Measurements from ENCODE around the gene LCLAT1.

The LCLAT1 gene

DNA sequence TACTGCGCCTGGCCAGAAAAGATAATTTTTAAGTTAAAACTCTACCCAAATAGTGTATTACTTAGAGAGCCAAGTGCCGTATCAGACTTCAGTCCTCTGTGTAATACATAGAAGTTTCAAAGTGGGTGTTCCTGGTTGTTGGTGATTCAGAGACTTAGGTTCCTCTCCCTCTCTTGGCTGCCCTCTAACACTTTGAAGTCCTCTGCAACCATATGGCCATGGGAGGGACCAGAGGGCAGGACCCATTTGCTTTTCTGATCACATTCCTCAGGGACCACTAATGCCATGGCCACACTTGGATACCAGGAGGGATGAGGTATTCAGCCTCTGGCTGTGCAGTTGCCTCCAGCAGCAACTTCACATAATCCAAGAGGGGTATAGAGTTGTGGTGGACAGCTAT, 228.7 kb downstream of the LCLAT1 start:
- DNase-seq (ENCODE audit: low read depth) = no peak

DNA sequence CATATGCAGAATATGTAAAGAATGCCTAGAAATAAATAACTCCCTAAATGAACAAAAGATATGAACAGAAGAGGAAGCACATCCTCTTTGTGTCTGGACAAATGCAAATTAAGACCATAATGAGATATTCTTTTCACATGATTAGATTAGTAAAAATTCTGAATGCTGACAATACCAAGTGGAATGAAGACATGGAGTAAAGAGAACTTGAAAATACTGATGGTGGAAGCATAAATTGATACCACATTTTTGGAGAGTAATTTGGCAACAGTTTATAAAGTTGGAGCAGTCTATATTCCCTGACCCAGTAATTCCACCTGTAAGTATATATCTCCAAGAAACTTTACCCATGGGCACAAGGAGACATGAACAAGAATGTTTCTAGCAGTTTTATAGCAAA, 230.2 kb downstream of the LCLAT1 start:
- DNase-seq (ENCODE audit: low read depth) = no peak

DNA sequence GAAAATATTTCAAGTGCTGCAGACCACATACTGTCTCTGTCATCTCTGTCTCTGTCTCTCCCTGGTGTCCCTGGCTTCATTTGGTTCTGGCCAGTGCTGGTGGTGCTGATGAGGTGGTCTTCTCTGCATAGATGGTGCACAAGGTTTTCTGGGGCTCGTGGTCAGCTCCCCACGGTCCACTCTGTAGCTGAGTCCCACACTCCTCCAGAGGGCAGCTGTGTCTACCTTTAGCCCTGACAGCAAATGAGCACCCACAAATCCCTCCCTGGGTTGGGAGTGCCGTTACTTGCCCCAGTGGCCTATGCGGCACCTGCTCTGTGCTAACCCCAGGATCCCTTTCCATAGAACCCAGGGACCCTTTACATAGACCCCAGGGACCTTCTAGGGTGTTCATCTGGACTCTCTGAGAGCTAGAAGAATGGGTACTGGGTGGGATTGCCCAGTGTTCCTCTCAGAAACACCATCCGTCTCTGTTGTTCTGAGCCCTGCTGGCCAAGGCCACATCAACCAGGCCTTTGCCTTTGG, 230.9 kb downstream of the LCLAT1 start:
- no peak for DNase-seq (ENCODE audit: low read depth)

DNA sequence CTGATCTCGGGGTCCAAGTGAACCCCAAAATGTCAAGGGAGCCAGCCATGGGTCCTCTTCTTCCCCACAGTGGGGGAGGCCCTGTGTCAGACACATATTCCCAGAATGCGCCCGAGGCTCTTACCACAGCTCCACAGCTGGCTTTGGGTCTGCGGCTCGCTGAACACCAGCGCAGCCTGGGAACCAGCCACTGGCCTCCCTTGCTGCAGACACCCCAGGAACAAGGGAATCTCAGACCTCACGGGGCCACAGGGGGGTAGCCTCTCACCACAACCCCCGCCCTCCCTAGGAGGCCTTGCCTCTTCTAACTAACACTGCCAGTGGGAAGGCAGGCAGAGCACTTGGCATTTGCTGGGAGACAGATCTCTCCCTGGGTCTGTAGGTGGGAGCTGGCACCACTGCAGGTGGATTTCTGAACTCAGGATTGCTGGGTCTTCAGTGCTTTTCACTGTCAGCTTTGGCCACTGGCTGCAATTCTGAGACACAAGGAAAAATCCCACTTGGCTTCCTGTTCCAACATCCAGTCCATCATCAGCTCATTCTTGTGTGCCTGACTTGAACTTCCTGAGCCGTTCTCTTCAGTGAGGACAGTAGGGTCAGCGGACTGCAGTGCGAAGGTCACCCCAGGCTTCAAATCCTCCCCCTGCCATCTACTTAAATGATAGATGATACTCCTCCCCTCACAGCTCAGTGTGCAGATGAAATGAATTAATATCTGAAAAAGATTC, 231.5 kb downstream of the LCLAT1 start:
- DNase-seq (ENCODE audit: low read depth) = no peak

DNA sequence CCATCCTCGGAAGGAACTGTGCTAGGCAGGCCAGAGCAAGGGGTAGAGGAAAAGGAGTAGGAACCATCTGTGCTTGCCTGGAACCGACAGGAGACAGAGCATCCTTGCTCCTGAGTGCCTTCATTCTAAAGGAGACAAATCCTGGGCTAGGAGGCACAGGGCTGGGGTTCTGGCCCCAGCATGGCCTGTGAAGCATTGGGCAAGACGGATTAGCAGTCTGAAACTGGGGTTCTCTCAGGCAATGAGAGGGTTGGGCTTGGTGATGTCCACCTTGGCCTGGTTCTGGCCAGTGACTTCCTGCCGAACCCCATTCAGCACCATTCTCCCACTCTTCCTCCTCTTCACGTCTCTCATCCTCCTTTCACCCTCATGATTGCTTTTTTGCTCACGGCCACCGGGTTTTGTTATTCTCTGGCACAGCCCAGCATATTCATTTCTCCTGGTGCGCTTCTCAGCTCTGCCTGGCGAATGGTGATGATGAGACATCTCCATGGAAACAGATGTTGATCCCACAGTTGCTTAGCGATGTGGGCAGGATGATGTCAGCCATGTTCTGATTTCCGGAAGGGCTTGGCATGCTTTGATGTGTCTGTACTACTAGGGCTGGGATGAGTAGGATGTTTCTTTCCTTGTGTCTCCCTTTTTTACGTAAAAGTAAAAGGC, 232.5 kb downstream of the LCLAT1 start:
- no peak for DNase-seq (ENCODE audit: low read depth)

DNA sequence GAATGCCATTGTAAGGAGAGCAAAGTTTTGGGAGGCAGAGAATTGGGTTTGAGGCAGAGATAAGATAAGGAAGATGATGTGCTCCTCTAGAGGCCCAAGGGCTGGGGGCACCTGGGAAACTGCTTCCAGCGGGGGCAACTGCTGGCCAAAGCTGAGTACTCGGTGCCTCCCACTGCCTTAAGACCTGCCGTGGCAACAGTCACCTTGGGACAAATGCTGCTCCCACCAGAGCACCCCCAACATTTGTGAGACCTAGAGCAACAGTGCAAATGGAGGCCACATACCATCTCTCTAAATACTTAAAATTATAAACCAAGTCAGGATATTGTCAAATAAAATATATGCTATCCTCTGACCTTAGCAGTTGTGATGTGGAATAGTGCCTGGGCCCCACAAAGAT, 233.1 kb downstream of the LCLAT1 start:
- DNase-seq (ENCODE audit: low read depth) = no peak

DNA sequence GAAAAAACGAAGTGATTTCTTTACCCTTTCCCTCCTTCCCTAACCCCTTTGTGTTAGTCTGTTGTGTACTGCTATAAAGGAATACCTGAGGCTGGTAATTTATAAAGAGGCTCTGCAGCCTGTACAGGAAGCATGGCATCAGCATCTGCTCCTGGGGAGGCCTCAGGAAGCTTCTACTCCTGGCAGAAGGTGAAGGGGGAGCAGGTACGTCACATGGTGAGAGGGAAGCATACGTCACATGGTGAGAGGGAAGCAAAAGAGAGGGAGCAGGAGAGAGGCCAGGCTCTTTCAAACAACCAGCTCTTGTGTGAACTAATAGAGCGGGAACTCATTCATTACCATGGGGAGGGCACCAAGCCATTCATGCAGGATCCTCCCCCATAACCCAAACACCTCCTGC, 234.0 kb downstream of the LCLAT1 start:
- no peak for DNase-seq (ENCODE audit: low read depth)

DNA sequence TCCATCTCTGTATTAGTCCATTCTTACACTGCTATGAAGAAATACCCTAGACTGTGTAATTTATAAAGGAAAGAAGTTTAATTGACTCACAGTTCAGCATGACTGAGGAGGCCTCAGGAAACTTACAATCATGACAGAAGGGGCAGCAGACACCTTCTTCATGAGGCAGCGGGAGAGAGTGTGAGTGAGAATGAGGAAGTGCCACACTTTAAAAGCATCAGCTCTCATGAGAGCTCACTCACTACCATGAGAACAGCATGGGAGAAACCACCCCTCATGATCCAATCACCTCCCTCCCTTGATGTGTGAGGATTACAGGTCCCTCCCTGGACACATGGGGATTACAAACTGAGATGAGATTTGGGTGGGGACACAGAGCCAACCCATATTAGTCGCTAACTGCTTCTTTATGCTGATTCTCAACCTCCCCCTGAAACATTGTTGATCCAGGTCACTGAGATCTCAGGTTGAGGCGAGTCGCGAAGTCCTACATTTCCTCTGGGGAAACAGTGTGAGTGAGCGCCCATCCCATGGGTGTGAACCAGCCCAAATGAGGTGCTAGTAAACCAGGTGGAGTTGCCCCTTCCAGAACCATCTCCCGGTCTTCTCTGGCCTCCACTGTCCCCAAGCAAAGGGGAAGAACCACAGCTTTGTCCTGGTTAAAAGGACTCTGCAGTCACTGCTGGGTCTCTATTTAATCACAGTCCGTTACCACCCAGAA, 236.3 kb downstream of the LCLAT1 start:
- DNase-seq (ENCODE audit: low read depth) = no peak

DNA sequence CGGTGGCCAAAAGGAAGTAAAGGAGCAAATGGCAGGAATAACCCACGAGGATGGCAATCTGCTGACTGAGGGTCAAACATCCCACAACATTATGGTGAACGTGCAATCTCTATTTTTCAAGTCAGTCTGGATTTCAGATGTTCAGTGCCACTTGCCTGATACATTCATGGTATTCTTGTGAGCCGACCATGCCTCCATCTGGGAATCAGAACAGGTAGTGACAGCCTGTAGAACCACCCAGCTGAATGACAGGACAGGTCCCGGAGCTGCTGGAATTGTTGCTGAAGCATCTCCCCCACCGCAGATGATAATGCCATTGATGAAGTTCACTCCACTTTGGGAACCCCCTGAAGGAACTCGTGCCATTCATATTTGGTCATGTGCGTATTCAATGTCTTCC, 237.0 kb downstream of the LCLAT1 start:
- no peak for DNase-seq (ENCODE audit: low read depth)

DNA sequence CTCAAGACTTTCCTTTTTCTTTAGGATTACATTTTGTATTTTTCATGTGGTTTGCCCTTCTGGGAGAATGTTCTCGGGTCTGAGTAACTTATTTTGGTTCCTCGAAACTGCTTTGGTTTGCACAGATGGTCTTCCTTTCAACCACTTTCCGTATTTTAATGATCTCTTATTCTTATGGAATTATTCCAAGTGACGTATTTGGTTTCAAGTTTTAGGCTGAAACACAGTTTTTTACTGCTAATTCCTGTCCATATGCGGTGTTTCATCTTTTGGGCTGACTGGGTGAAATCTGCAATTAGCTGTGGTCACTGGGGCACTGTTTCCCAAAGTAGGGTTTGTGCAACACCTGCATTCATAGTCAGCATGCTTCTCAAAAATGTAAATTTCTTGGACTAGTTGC, 237.5 kb downstream of the LCLAT1 start:
- DNase-seq (ENCODE audit: low read depth) = no peak

DNA sequence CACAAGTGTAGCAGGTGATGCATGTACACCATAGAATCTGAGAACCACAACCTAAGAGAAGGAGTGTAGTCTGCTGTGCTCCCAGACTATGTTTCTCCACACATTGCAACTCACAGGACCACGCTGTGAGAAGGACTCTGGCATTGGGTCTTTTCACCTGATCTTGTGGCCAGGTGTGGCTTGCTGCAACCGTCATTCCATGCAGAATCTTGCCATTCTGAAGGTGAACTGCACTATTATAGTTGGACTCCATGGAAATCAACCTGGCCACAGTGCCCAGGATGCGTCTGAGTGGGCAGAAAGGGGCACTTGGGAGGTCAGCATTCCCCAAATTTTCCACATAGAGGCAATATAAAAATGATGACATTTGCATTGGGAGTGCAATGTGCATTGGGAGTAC, 237.9 kb downstream of the LCLAT1 start:
- no peak for DNase-seq (ENCODE audit: low read depth)

DNA sequence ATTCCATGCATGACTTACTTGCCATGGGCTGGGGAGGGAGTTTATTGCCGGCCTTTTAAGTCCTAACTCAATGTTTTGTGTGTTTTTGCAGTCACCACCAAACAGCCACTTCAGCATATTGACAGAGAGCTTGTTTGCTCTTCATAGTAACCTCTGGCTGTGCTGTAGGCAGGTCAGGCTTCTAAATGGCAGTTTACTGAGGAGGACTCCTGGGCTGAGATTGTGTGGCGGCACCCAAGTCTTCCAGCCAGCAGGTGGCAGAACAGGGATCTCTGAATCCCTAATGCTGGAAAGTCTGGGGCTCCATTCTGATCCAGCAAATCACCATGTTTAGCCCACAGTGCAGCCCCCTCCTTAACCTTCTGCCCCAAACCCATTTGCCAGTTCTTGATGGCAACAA, 239.0 kb downstream of the LCLAT1 start:
- no peak for DNase-seq (ENCODE audit: low read depth)

DNA sequence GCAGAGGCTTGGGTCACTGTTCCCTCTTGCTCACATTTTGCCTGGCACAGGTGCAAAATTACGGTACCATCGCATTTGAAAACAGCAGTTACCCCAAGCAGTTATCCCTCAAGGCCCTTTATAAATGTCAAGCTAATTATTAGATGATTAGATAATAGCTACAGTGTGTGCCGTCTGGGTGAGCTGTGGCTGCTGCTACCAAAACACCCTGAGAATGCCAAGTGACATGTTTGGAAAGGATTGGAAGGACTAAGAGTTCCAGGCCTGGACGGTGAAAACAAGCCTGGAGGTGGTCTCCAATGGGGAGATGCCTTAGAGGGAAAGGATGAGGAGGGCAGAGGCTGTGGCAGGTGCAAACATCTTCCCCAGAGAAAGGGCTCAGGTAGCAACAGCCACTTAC, 239.6 kb downstream of the LCLAT1 start:
- no peak for DNase-seq (ENCODE audit: low read depth)

DNA sequence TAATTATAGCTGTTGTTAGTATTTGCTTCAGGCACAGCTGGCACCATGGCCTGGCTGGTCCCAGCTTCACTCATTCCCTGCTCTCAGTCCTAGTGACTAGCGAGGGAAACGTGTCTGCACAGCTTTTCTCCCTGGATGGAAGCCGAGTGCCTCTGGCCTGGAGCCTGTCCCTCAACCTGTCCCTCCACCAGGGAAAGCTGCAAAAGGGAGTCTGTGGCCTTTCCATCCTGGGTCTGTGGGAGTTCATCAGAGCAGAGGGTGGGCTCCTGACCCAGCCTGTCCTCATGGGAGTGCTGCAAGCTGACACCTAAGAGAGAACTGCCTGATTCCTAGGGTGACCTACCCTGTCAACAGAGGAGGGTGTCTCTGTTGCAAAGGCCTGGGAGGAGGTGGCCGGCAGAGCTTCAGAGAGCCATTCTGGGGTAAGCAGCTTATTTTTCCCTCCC, 241.9 kb downstream of the LCLAT1 start:
- DNase-seq (ENCODE audit: low read depth) = no peak

DNA sequence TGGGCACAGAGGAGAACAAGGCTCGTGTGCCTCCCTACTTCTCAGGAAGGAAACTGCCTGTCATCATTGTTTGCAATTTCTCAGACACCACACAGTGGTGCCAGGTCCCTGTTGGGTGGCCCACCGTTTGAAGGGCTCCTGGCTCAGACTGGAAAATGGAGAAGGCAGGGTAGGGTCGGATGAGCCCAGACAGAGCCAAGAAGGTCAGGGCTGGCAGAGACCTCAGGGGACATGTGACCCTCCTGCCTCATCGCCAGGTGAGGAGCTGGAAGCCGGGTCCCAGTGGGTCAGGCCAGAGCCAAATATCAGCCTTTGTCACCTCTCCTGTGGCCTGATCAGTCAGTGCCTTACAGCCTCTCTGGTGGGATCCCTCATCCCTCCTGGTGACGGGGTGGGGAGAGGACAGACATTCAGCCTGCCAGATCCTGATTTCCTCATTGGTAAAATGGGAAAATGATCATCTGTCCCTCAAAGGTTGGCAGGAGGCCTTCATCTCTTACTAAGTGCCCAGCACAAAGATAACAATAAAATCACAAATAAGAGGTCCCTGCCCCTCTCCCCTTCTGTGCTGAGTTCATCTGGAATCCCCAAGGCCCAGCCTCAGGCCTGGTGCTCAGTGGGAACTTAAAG, 242.6 kb downstream of the LCLAT1 start:
- no peak for DNase-seq (ENCODE audit: low read depth)

DNA sequence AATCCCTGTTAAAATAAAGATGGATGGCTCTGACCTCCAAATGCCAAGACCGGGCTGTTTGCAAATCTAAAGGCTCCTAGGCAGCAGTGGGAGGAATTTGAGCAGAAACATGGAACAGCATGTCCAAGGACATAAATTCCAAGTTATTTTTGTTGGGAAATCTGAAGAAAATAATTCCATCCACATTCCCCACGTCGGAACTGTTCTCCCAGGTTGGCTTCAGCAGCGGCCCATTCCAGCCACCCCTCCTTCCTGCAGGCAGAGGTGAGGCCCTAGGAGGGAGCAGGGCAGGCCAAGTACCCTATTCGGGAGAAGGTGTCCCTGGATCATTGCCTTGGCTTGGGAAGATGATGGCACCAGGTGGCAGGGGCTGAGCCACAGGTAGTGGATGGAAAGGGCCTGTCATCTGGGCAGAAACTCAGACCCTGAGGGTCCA, 243.1 kb downstream of the LCLAT1 start:
- DNase-seq (ENCODE audit: low read depth) = no peak

DNA sequence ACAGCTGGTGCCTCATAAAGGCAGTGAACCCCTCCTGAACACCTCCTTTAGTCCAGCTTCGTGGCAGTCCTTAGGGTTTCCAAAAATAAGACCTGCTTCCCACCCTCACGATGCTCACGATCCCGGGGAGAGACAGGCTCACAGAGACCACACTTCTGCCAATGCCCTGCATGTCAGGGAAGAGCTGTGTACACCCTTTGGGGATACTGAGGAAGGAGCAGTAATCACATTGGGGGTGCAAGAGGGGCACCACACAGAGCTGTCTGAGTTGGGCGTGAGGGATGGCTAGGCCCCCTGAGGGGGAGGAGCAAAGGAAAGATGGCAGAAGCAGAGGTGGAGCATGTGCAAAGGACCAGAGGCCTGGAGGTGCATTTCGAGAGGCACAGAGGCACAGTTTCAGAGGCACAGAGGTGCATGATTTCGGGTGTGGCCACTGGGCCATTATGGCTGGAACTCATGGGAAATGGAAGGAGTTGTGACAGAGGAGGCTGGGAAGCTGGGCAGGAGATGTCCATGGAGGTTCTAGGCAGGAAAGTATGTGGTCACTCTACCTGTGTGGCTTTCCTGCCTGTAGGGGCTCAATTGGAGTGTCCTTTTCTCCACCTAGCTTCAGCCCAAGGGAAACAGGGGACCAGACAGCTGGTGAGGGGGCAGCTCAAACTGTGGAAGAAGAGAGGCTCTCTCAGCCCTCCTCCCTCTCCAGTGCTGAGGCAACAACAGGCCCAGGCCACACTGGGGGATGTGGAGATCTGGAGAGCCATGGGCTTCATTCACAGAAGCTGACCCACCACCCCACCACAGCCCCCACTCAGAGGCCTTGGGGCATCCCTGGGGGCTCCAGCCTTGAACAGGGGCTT, 244.3 kb downstream of the LCLAT1 start:
- no peak for DNase-seq (ENCODE audit: low read depth)

DNA sequence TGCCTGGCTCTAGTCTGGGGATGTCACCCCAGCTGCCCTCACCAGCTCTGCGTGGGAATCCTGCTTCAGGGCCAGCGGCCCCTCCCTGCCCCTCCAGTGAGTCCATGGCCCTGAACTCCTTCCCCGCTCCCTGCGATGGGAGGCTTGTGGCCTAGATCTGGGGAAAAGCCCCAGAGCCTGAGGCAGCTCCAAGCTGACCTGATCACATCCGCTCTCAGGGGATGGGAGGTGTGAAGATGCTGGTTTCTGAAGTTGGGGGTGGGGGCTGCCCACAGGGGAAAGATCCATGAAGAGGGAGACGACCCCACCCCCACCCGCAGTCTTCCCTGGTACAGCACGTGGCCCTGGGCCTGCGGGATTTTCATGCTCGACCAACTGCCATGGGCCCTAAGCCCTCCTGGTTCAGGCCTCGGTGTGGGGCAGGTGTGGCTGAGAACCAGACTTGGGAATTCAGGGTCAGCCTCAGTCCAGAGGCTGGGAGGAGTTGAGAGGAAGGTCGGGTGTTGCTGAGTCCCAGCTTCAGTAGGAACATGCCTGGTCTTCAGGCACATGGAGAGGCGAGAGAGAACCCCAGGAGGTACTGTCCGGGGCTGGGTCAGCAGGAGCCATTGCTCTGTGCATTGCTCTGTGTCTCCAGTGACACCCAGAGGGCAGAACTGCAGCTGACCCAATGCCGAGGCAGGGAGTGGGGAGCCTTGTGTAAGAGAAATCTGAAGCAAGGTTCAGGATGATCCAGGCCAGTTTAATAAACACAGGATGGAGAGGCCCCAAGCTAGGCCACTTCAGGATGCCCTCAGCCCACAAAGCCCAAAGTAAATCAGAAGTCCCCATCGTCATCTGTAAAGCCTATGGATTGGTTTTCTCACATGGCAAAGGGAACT, 245.1 kb downstream of the LCLAT1 start:
- DNase-seq (ENCODE audit: low read depth) = no peak

DNA sequence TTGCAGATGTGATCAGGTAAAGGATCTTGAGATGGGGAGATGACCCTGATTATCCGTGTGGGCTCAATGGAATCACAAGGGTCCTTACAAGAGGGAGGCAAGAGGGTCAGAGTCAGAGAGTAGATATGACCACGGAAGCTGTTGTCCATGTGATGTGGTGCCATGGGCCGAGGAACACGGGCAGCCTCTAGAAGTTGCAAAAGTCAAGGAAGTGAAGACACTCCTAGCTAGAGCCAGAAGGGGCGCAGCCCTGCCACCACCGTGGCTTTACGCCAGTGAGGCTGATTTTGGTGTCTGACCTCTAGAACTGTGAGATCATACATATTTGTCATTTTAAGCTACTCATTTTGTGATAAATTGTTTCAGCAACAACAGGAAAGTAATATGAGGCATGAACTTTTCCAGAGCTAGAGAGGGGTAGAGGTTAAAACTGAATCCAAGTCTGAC, 245.8 kb downstream of the LCLAT1 start:
- DNase-seq (ENCODE audit: low read depth) = no peak

Measured in non-pigmented ciliary epithelial cell (primary cell).